GM13977 (cell line): Measurements from ENCODE around the gene SLCO6A1.
"Not testable (repeated sequence)": the region's sequence is repeated elsewhere in the genome, so short reads cannot be mapped to it uniquely, and the experiment has no call there.

Experiments
- DNase-seq: peaks from one replicate; pipeline ENCODE4 v3.0.0; 2012; ENCODE audit warnings: low spot score
- in situ Hi-C: fragments of 300-500 bp; cut with MboI; formaldehyde crosslinking; loops from one replicate; pipeline ENCODE4 v1.12.0; 2022; ENCODE audit warnings: low sequenced_read_pairs, low pct_unique_long_range_greater_than_20kb, mixed read lengths, inconsistent platforms; ENCODE audit not compliant: unreplicated experiment
- TF ChIP-seq, protein P1 (sequence below): IDR thresholded peaks from 2 replicates; pipeline ENCODE4 v1.5.1; 2012; ENCODE audit warnings: mild to moderate bottlenecking, control low read depth; ENCODE audit not compliant: insufficient read depth; ENCODE audit errors: extremely low read depth, missing control alignments

SLCO6A1 gene

DNA sequence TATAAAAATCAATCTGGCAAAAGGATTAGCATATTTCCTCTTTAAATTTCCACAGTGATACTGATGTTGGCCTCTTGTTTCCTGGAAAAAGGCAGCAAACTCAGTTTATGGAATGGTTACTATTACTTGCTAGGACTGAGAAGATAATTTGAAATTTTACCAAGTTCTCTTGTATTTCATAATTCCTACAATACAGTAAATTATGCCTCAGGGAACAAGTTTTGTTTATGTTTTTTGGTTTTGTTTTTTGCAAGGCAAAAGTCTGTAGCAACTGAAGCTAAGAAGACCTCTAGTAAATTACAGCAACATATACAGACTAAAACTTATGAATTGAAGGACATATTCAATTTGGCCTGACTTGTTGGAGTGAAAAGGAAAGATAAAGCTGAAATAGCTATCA lies 30.2 kb upstream of the SLCO6A1 start:
- DNase-seq: no peak
- in situ Hi-C loops: no loop called here
- TF ChIP-seq, protein P1, sequence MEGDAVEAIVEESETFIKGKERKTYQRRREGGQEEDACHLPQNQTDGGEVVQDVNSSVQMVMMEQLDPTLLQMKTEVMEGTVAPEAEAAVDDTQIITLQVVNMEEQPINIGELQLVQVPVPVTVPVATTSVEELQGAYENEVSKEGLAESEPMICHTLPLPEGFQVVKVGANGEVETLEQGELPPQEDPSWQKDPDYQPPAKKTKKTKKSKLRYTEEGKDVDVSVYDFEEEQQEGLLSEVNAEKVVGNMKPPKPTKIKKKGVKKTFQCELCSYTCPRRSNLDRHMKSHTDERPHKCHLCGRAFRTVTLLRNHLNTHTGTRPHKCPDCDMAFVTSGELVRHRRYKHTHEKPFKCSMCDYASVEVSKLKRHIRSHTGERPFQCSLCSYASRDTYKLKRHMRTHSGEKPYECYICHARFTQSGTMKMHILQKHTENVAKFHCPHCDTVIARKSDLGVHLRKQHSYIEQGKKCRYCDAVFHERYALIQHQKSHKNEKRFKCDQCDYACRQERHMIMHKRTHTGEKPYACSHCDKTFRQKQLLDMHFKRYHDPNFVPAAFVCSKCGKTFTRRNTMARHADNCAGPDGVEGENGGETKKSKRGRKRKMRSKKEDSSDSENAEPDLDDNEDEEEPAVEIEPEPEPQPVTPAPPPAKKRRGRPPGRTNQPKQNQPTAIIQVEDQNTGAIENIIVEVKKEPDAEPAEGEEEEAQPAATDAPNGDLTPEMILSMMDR: no peak

GRCh38 chr5:102528600-102528999 lies 29.8 kb upstream of the SLCO6A1 start:
- TF ChIP-seq, protein P1: no peak
- DNase-seq: no peak
- in situ Hi-C loops: no loop called here

DNA sequence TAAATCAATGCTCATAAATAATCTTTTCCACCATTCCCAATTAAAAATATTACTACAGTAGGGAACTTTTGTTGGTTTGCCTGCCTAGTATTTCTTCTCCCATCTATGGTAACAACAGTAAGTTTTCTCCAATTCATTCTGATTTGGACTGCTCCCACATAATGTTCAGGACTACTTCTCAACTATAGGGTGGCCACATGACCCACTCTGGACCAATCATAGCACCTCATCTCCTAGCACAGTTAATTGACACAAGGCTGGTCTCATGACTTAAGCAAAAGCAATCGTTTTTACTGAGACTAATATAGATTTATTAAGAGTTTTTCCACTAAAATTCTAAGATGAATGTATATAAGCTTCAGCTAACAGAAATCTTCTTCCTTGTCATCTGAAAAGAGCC lies 28.7 kb upstream of the SLCO6A1 start:
- in situ Hi-C loops: no loop called here
- TF ChIP-seq, protein P1: no peak

GRCh38 chr5:102523541-102524175 lies 24.9 kb upstream of the SLCO6A1 start:
- no peak for DNase-seq
- TF ChIP-seq, protein P1: no peak
- in situ Hi-C loops: no loop called here

More for the DNA sequence above, 28.7 kb upstream of the SLCO6A1 start:
- no peak for DNase-seq

DNA sequence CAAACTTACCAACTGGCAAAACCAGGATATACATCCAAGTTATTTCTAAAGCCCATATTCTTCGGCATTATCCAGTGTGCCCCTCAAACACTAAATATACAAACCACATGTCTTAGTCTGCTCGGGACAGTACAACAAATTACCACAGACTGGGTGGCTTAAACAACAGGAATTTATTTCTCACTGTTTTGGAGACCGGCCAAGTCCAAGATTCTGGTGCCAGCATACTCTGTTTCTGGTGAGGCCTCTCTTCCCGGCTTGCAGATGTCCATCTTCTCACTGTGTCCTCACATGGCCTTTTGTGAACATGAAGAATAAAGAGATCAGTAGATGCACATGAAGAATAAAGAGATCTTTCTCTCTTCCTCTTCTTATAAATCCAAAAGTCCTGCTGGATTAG lies 12.9 kb upstream of the SLCO6A1 start:
- in situ Hi-C loops: no loop called here

GRCh38 chr5:102491261-102491914 lies 7.4 kb downstream of the SLCO6A1 start:
- DNase-seq, in situ Hi-C loops: not testable (repeated sequence)

More for the DNA sequence above, 12.9 kb upstream of the SLCO6A1 start:
- TF ChIP-seq, protein P1: no peak
- no peak for DNase-seq

DNA sequence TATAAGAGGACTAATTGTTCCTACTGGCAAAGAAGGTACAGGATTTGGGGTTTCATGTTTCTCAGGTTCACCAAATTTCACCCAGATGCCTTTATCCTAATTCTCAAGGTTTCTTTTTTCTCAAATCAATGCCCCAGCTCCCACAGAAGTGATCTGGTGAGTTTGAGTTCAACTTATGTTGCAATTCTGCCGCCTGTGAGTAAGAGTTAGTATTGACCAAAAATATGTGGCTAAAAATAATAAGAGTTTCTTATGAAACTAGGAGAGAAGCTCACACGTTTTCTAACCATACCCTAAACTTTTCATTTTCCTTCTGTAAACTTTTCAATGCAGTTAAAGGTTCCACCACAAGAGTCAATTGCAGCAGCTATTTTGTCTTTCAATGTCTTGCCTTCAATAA lies 15.1 kb downstream of the SLCO6A1 start:
- TF ChIP-seq, protein P1: no peak
- no peak for DNase-seq
- in situ Hi-C loops: no loop called here
